DOHH2 (cell line): ENCODE data around the gene TMEM109.

Experiments
- H3F3A ChIP-seq: fragments of 200-600 bp; sonication (generic), shearing (Covaris generic); 2 replicates; pipeline ENCODE4 v1.6.0; 2016; ENCODE audit warnings: antibody characterized with exemption, mild to moderate bottlenecking; ENCODE audit not compliant: control insufficient read depth, insufficient read depth
- H3K27ac ChIP-seq: fragments of 200-600 bp; sonication (generic); 2 replicates; pipeline ENCODE4 v1.5.1; 2014; ENCODE audit warnings: low read depth, mild to moderate bottlenecking, low read length, moderate library complexity
- H3K27me3 ChIP-seq: fragments of 200-600 bp; sonication (generic); 2 replicates; pipeline ENCODE4 v1.6.1; 2014; ENCODE audit warnings: mild to moderate bottlenecking, low read length, mixed read lengths; ENCODE audit not compliant: control insufficient read depth
- H3K36me3 ChIP-seq: fragments of 200-600 bp; sonication (generic); 2 replicates; pipeline ENCODE4 v1.6.1; 2014; ENCODE audit warnings: mild to moderate bottlenecking, low read length, moderate library complexity, mixed read lengths; ENCODE audit not compliant: control insufficient read depth
- H3K4me1 ChIP-seq: fragments of 200-600 bp; sonication (generic); 2 replicates; pipeline ENCODE4 v1.6.1; 2014; ENCODE audit warnings: mild to moderate bottlenecking, low read length, mixed read lengths; ENCODE audit not compliant: control insufficient read depth
- H3K4me2 ChIP-seq: fragments of 200-600 bp; sonication (generic); 2 replicates; pipeline ENCODE4 v1.6.0; 2014; ENCODE audit warnings: mild to moderate bottlenecking, low read length, moderate library complexity
- H3K4me3 ChIP-seq: fragments of 200-600 bp; sonication (generic); 2 replicates; pipeline ENCODE4 v1.5.1; 2014; ENCODE audit warnings: mild to moderate bottlenecking, low read length, mixed read lengths
- H3K79me2 ChIP-seq: fragments of 200-600 bp; sonication (generic); 2 replicates; pipeline ENCODE4 v1.6.1; 2014; ENCODE audit warnings: mild to moderate bottlenecking, low read length, mixed read lengths; ENCODE audit not compliant: control insufficient read depth
- H3K9me2 ChIP-seq: fragments of 200-600 bp; sonication (generic); replicated peaks from 2 replicates; pipeline ENCODE4 v1.6.1; 2014; ENCODE audit warnings: mild to moderate bottlenecking, low read length, mixed read lengths; ENCODE audit not compliant: control insufficient read depth
- H3K9me3 ChIP-seq: fragments of 200-600 bp; sonication (generic); 2 replicates; pipeline ENCODE4 v1.6.1; 2014; ENCODE audit warnings: antibody characterized with exemption, low read length, mixed read lengths; ENCODE audit not compliant: control insufficient read depth, insufficient read depth
- H4K20me1 ChIP-seq: fragments of 200-600 bp; sonication (generic); 2 replicates; pipeline ENCODE4 v1.6.0; 2014; ENCODE audit warnings: low read depth, mild to moderate bottlenecking, antibody characterized with exemption, low read length, moderate library complexity; ENCODE audit not compliant: control insufficient read depth, insufficient read depth
- EZH2phosphoT487 ChIP-seq: fragments of 200-600 bp; sonication (generic); IDR thresholded peaks from 2 replicates; pipeline ENCODE4 v1.6.1; 2017; ENCODE audit warnings: borderline replicate concordance, mild to moderate bottlenecking, antibody characterized with exemption, low read length, moderate library complexity, mixed read lengths
- TF ChIP-seq, protein P1 (sequence below): fragments of 200-600 bp; sonication (generic); IDR thresholded peaks from one replicate; pipeline ENCODE4 v1.5.1; 2014; ENCODE audit warnings: antibody characterized with exemption, mild to moderate bottlenecking, low read depth, low read length; ENCODE audit not compliant: poor library complexity, severe bottlenecking

Gene TMEM109

DNA sequence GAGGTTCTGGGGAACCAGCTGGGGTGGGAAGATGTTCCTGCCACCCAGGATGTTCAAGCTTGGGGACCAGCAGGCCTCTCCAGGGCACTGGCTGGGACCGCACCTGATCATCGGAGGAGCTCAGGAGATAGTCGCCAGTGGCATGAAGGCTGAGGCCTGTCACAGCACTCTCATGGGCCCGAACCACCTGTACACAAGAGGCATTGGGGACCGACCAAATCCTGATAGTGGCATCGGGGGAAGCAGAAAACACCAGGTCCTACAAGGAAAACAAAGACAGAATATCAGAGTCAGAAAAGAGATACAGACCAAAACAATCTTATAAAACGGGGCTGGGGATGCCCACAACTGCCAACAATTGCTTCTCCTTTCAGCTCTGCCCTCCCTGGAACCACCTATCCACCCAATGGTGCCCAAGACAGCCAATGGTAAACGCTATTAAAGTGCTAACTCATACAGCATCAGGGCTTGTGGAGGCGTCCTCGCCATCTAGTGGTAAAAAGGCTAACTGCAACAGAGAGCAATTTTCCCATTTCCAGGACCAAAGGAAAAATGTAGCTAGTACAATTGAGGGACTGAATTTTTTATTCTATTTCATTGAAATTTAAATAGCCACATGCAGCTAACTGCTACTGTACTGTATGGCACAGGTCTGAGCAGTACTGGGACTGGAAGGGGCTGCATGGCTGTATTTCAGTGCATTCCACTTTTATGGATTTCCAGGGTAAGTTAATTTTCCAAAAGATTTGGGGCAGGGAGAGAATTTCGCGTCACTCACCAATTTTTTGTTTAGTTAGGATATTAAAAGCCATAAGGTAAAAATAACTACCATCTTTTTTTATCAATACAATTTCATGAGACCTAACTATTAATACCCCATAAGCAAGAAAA is 14.7 kb upstream of the TMEM109 start:
- H3K27ac ChIP-seq: no peak overlapping the region
- no peak overlapping the region for H3K4me2 ChIP-seq
- H3K9me3 ChIP-seq: no peaks in the 10 kb centered on the region
- peaks cover 35% of the 10 kb centered on the region for H3K79me2 ChIP-seq
- H3K36me3 ChIP-seq: peaks cover 100% of the 10 kb centered on the region
- H3K27me3 ChIP-seq: no peaks in the 10 kb centered on the region
- TF ChIP-seq, protein P1, sequence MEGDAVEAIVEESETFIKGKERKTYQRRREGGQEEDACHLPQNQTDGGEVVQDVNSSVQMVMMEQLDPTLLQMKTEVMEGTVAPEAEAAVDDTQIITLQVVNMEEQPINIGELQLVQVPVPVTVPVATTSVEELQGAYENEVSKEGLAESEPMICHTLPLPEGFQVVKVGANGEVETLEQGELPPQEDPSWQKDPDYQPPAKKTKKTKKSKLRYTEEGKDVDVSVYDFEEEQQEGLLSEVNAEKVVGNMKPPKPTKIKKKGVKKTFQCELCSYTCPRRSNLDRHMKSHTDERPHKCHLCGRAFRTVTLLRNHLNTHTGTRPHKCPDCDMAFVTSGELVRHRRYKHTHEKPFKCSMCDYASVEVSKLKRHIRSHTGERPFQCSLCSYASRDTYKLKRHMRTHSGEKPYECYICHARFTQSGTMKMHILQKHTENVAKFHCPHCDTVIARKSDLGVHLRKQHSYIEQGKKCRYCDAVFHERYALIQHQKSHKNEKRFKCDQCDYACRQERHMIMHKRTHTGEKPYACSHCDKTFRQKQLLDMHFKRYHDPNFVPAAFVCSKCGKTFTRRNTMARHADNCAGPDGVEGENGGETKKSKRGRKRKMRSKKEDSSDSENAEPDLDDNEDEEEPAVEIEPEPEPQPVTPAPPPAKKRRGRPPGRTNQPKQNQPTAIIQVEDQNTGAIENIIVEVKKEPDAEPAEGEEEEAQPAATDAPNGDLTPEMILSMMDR: peak; percentile 98
- no peak for TF ChIP-seq EZH2phosphoT487
- peaks cover 18% of the 10 kb centered on the region for H3F3A ChIP-seq
- H3K9me2 ChIP-seq: no peaks in the 10 kb centered on the region
- H3K4me3 ChIP-seq: no peak overlapping the region
- peaks cover 1% of the 10 kb centered on the region; the same call in 1 of the 2 replicates for H4K20me1 ChIP-seq
- H3K4me1 ChIP-seq: peaks cover 6% of the 10 kb centered on the region

DNA sequence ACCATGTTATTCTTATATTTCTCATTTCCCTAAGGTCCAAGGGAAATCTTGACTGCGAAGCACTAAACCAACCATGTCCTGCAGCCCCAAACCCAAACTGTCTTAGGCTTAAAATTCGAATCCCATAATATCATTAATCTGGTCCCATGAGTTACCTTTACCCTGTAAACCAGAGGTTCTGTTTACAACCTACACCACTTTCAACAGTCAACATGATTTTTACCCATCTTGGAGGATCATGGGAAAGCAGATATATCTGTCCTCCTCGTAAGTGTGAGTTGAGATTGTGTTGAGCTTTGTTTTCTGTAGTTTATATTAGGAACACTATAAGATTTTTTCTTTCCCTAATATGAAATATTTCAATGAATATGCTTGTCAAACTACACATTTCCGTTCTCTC is 14.0 kb upstream of the TMEM109 start:
- no peaks in the 10 kb centered on the region for H3K9me2 ChIP-seq
- H3K4me1 ChIP-seq: peaks cover 13% of the 10 kb centered on the region
- peaks cover 41% of the 10 kb centered on the region for H3K79me2 ChIP-seq
- H3K27ac ChIP-seq: no peak overlapping the region
- peaks cover 100% of the 10 kb centered on the region for H3K36me3 ChIP-seq
- no peaks in the 10 kb centered on the region for H3K9me3 ChIP-seq
- no peak overlapping the region for H3K4me3 ChIP-seq
- H3F3A ChIP-seq: peaks cover 18% of the 10 kb centered on the region
- no peak for TF ChIP-seq EZH2phosphoT487
- TF ChIP-seq, protein P1: no peak
- no peaks in the 10 kb centered on the region for H3K27me3 ChIP-seq
- peaks cover 7% of the 10 kb centered on the region for H4K20me1 ChIP-seq
- no peak overlapping the region for H3K4me2 ChIP-seq

DNA sequence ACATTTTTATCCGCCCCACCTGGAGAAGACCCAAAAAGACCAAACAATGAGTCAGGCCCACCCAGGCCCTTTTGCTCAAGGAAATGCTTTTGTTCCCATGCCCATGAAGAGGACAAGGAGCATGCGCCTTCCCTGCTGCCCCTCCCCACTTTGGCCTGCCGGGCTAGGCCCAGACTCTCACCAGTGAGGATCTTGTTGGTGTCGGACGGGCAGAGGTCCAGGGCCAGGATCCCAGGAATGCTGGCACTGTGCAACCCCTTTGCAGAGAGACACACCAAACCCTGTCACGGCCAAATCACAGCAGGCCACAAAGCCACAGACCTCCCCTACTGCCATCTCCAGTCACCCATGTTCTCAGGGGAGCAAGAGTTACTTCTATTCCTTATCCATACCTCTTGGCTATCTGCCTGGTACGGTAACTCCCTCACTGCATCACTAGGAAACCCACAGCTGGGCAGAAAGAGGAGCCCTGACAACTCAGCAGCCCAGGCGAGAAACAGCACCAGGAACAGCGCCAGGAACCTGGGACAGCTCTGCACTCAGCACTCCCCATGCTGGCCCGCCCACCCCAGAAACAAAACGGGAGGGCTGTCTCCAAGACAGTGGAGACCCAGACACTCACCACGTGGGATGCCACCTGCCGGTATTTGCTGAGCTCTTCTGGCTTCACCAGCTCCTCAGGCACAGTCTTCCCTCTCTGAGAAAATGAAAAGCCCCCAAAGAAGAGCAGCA is 13.1 kb upstream of the TMEM109 start:
- Histone ChIP-seq H3K36me3 (peaks cover 100% of the 10 kb centered on the region), H3K4me1 (peaks cover 17% of the 10 kb centered on the region), H3K4me2 (no peak overlapping the region), H3K4me3 (no peak overlapping the region), H3K9me2 (no peaks in the 10 kb centered on the region), H3K9me3 (no peaks in the 10 kb centered on the region), H3K27me3 (no peaks in the 10 kb centered on the region), H3K27ac (no peak overlapping the region), H3F3A (peaks cover 18% of the 10 kb centered on the region), H3K79me2 (peaks cover 46% of the 10 kb centered on the region), H4K20me1 (peaks cover 11% of the 10 kb centered on the region)
- no peak for TF ChIP-seq EZH2phosphoT487
- TF ChIP-seq, protein P1: no peak
